22Rv1 (cell line): ENCODE data around the gene TMEM176A.

ENCODE experiments used
- H3K27ac ChIP-seq: fragments of 450-650 bp; 2 replicates; pipeline ENCODE4 v1.5.1; 2017
- CTCF ChIP-seq: fragments of 450-650 bp; IDR thresholded peaks from 2 replicates; pipeline ENCODE4 v1.5.1; 2017; ENCODE audit warnings: mild to moderate bottlenecking
- ZFX ChIP-seq: fragments of 450-650 bp; IDR thresholded peaks from 2 replicates; pipeline ENCODE4 v1.6.1; 2017; ENCODE audit warnings: antibody characterized with exemption, borderline replicate concordance

The TMEM176A gene

GRCh38 chr7:150820578-150821198 is 20.1 kb downstream of the TMEM176A start:
- no peak overlapping the region for H3K27ac ChIP-seq
- TF ChIP-seq ZFX (no peak), CTCF (no peak)

- no peak overlapping the region for H3K27ac ChIP-seq
- no peak for TF ChIP-seq ZFX
- no peak for TF ChIP-seq CTCF
Observed at GRCh38 chr7:150823043-150823442, 22.5 kb downstream of the TMEM176A start.

- TF ChIP-seq CTCF (no peak), ZFX (no peak)
- H3K27ac ChIP-seq = no peak overlapping the region
Observed at GRCh38 chr7:150823484-150824126, 23.0 kb downstream of the TMEM176A start.

- TF ChIP-seq CTCF (peak; percentile 20; the same call in 1 of the 2 replicates), ZFX (no peak)
- no peak overlapping the region for H3K27ac ChIP-seq
Observed at GRCh38 chr7:150824379-150825177, 24.0 kb downstream of the TMEM176A start.

GRCh38 chr7:150826061-150826849 is 25.7 kb downstream of the TMEM176A start:
- TF ChIP-seq CTCF (no peak), ZFX (no peak)
- H3K27ac ChIP-seq = no peak overlapping the region

- H3K27ac ChIP-seq = no peak overlapping the region
- TF ChIP-seq ZFX (no peak), CTCF (no peak)
Observed at GRCh38 chr7:150828384-150828783, 27.8 kb downstream of the TMEM176A start.
